Subcutaneous adipose tissue (tissue), 4 donors: Measurements from ENCODE around the gene AIM2. TPM values are rescaled to one million over a fixed set of nuclear protein-coding genes. Genes with fewer than 3 reads are reported as not detected.

Source experiments
- total RNA-seq, 4 donors: library from RNA; depleted of rRNA; stranded (reverse); fragments of >200 nt; gene quantifications; one replicate each; pipeline ENCODE4 v1.1.0, GENCODE V29; 2016
- TF ChIP-seq, protein P1 (sequence below): fragments of 450-650 bp; IDR thresholded peaks from one replicate; pipeline ENCODE4 v1.5.1; 2016; ENCODE audit warnings: low read depth, mild to moderate bottlenecking, control low read depth, antibody characterized with exemption, moderate library complexity

The AIM2 gene
- total RNA-seq, 4 donors from 2014 or later, result 2.5 TPM; not detected in 3

- TF ChIP-seq, protein P1, sequence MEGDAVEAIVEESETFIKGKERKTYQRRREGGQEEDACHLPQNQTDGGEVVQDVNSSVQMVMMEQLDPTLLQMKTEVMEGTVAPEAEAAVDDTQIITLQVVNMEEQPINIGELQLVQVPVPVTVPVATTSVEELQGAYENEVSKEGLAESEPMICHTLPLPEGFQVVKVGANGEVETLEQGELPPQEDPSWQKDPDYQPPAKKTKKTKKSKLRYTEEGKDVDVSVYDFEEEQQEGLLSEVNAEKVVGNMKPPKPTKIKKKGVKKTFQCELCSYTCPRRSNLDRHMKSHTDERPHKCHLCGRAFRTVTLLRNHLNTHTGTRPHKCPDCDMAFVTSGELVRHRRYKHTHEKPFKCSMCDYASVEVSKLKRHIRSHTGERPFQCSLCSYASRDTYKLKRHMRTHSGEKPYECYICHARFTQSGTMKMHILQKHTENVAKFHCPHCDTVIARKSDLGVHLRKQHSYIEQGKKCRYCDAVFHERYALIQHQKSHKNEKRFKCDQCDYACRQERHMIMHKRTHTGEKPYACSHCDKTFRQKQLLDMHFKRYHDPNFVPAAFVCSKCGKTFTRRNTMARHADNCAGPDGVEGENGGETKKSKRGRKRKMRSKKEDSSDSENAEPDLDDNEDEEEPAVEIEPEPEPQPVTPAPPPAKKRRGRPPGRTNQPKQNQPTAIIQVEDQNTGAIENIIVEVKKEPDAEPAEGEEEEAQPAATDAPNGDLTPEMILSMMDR, result no peak
Measured at GRCh38 chr1:159098596-159098995, 22.0 kb upstream of the AIM2 start.

- TF ChIP-seq, protein P1, result no peak
Measured at GRCh38 chr1:159092036-159092760, 15.6 kb upstream of the AIM2 start.

DNA sequence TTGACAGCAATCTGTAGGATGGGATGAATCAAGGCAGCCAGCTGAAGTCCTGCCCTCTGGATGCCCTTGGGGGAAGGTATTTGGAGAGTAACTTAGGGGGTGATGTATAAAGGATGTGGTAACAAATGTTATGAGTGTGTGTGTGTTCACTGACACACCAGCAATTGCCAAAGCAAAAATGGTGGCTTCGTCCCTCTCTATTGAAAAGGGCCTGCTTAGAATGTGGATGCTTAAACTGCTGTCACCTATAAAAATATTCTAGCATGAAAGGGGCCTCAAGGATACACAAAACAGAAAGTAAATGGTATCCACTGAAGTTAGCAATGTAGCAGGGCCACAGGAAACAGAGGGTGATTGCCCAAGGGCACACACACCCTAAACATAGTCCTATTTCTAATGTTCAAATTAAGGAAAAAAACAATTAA lies 15.1 kb upstream of the AIM2 start:
- TF ChIP-seq, protein P1, result no peak

DNA sequence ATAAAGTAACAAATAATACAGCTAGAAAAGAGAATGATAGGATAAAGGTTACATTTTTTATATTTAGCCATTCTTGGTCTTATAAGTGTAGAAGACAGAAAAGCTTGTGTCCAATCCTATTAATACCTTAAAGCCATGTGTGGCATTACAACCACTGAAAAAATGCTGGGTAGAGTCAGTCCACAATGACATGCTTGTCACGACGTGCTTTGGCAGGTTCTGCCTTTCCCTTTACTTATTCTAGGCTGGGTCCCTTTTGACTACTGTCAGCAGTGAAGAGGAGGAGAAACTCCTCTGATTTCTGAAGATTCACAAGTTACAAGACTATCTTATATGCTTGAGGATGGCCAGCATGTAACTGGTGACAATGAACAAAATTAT lies 14.6 kb upstream of the AIM2 start:
- TF ChIP-seq, protein P1, result no peak

DNA sequence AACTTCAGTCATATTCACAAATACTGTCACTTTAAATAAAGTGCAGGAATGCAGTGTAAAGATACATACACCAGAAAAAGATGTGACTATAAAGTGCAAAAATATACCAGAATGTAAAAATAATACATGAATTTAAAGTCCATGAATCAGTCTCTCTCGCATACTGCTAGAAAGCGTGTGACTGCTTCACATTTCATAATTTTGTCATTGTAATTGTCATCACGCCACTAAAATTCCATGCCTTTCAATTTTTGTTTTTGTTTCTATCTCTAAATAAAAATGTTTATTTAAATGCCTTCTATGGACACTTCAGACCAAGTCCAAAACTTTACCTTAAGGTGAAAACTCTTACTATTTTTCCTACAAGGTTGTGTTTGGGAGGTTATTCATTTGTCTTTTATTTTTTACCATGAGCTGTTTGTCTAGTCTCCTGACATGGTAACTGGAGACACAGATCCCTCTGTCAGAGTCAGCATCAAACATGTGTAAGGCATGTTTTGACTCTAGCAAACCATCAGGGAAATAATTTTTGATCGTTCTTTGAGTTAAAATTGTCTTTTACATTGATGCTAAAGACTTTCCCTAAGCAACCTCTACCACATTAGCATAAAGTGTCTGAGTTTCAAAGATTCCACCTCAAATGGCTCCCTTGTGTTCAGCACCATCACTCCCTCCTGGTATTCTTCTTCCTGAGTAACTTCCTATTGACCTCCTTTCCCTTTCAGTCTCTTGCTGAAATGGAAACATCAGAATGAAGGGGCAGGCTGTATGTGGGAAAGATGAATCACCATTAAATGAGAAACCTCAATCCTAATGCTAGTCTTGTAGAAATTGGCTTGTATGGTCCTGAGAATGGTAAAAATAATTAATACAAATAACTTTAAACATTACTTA lies 14.0 kb upstream of the AIM2 start:
- TF ChIP-seq, protein P1, result no peak

- TF ChIP-seq, protein P1, result no peak
Measured at GRCh38 chr1:159089184-159089791, 12.7 kb upstream of the AIM2 start.
